GM12865 (cell line): ENCODE results near the gene FBXO2.

Experiments used
- DNase-seq: peaks from one replicate; pipeline ENCODE4 v3.0.0; 2010; ENCODE audit warnings: low read depth
- H3K4me3 ChIP-seq: 2 replicates; pipeline ENCODE4 v1.5.1; 2011; ENCODE audit warnings: mild to moderate bottlenecking, low read depth, low read length, control low read depth
- TF ChIP-seq, protein P1 (sequence below): IDR thresholded peaks from 2 replicates; pipeline ENCODE4 v1.5.1; 2011; ENCODE audit warnings: low read length, control low read depth, low read depth, inconsistent platforms; ENCODE audit not compliant: insufficient read depth; ENCODE audit errors: missing control alignments

FBXO2 gene

DNA sequence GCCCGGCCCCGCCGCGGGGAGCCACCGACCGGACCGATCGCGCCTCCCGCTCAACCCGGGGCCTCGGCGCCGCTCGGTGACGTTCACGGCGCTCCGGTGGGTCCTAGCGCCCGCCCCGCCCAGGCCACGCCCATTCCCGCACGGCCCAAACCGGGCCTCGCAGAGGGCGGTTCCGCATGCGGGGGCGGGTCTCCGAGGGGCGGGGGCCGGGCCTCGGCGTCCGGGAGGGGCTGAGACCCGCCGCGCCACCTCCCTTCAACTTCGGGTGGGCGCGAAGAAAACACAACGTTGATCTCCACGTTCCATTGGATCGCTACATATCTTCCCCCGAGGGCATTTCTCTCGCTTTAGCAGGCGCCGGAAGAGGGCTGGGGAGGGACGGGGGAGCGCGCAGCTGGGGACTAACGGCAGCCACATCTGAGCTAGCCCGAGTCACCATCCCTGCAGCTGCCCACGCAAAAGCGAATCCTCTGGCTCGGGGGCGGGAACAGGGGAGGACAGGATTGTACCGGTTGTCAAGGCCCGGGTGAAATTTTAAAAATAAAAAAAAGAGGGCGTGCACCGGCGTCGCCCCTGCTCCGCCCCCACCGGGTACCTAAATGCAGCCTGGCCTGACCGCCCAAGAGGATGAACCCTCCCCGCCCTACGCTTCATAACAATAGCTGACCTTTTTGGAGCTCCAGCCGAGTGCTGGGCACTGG is 27.0 kb upstream of the FBXO2 start, which contains the start of gene MAD2L2:
MAD2L2 (minus strand) TSS at position 78 of the 701 bp plus-strand sequence. CDS start 547 bp downstream, outside the sequence.
- H3K4me3 ChIP-seq = peak within 1 kb of the TSS; percentile 74
- TF ChIP-seq, protein P1, sequence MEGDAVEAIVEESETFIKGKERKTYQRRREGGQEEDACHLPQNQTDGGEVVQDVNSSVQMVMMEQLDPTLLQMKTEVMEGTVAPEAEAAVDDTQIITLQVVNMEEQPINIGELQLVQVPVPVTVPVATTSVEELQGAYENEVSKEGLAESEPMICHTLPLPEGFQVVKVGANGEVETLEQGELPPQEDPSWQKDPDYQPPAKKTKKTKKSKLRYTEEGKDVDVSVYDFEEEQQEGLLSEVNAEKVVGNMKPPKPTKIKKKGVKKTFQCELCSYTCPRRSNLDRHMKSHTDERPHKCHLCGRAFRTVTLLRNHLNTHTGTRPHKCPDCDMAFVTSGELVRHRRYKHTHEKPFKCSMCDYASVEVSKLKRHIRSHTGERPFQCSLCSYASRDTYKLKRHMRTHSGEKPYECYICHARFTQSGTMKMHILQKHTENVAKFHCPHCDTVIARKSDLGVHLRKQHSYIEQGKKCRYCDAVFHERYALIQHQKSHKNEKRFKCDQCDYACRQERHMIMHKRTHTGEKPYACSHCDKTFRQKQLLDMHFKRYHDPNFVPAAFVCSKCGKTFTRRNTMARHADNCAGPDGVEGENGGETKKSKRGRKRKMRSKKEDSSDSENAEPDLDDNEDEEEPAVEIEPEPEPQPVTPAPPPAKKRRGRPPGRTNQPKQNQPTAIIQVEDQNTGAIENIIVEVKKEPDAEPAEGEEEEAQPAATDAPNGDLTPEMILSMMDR = no peak
- DNase-seq = peak; percentile 87

DNA sequence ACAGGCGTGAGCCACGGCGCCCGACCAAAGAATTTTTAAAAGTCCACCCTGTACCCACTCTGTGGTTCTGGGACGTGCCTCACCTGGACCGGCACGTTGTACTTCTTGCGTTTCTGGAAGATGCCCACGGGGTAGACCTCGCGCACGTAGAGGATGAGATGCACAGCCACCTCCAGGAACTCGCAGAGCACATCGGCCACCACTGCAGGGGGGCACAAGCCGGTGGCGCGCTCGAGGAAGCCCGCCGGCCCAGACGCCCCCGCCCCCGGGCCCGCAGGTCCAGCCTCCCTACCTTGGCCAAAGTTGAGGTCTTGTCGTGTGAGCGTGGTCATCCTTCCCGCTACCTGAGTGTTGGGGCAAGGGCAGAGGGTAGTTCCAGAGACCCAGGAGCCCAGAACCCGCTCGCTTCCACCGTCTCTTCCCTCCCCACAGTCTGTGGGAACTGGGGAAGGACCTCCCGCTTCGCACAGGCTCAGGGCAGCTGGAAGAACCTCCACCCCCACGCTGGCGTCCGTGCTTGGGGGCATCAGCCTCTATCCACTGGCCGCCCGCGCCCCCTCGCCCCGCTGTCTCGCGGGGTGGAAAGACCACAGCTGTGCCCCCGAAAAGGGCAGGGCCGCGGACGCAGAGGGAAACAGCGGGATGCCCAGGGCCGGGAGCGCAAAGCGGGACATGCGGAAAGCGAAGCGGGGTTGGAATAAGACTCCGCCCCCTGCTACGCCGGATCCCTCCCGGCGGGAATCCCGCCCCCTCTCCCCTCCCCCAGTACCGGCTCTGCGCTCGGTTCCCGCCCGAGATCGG is 26.2 kb upstream of the FBXO2 start:
- no peak for DNase-seq
- H3K4me3 ChIP-seq = peak overlapping the region; percentile 74
- TF ChIP-seq, protein P1 = no peak

DNA sequence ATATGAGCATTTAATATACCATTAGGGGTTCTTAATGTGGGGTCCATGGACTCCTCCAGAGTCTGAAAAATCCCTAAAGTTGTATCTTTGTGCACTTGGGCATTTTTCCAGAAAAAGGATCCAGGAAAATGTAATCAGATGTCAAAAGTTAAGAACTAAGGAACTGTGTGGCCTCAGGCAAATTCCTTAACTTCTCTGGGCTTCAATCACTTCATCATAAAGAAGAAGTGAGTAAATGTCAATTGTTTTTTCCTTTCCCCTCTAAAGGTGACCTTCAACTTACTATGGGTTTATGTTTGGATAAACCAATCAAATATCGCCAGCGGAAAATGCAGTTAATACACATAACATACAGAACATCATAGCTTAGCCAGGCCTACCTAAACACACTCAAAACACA is 24.2 kb upstream of the FBXO2 start:
- H3K4me3 ChIP-seq = no peak overlapping the region

GRCh38 chr1:11676386-11677103 is 22.3 kb upstream of the FBXO2 start:
- TF ChIP-seq, protein P1 = no peak
- no peak for DNase-seq
- H3K4me3 ChIP-seq = no peak overlapping the region

More for the DNA sequence above, 24.2 kb upstream of the FBXO2 start:
- DNase-seq = no peak
- TF ChIP-seq, protein P1 = no peak

- H3K4me3 ChIP-seq = no peak overlapping the region
- TF ChIP-seq, protein P1 = no peak
- no peak for DNase-seq
These were observed 21.1 kb upstream of the FBXO2 start for GRCh38 chr1:11675325-11675724.

DNA sequence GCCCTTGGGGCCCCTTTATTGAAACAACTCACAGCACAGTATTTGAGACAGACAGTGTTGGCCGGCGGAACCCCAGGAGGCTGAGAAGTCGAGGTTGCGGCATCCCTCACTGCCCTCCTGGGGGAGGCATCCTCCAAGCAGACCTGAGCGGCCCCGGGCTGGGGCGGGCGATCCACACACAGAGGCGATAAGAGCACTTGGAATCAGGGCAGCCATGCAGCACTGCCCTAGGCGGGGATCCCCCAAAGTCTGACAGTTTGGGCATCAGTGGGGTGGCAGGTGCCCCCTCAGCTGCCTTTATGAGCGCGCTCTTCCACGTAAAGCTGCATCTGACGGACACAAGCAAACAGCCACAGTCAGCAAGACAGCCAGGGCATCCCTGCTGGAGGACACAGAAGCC is 20.3 kb upstream of the FBXO2 start:
- TF ChIP-seq, protein P1 = no peak
- no peak overlapping the region for H3K4me3 ChIP-seq
- DNase-seq = no peak
